T1000 (cell line): ENCODE results near the gene IMPA2.
"Not testable (repeated sequence)": the region's sequence is repeated elsewhere in the genome, so short reads cannot be mapped to it uniquely, and the experiment has no call there.

Experiments
- DNase-seq: peaks from one replicate; lab custom pipeline; 2025; ENCODE audit warnings: mixed read lengths; lab: John Stamatoyannopoulos, UW

The IMPA2 gene

DNA sequence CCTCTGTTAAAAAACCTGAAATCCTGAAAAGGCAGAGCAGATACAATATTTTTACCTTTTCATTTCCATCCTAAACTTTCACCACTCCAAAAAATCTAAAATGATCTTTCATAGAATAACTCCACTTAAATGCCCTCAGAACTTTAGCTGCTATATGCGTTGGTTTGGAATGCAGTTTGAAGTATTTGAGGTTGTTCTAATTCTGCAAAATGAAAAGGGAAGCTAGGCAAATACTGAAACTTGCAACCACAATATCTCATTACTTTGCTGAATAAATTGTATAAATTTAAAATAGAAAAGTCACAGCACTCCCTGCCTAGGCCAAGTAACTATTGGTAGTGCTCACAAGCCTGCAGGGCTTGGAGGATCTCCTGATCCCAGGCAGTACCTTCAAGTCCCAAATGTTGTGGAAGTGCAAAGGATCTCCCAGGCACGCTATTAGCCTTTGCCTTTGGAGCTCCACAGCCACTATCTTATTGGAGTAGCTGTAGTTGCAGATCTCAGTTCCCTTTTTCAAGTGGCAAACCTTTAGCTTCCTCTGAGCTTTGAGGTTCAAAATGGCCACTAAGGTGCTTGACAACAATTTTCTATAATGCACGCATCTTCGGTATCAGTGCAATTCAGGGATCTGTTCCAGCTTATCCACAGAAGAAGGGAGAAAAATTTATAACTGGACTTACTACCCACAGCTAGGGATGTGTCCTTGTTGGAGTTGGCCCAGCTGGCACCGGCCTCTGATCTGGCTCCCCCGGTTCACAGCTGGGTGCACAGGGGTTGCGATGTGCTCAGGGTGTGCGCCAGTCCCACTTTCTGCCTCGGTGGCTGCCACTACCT, 68.9 kb downstream of the IMPA2 start:
- DNase-seq: no peak

DNA sequence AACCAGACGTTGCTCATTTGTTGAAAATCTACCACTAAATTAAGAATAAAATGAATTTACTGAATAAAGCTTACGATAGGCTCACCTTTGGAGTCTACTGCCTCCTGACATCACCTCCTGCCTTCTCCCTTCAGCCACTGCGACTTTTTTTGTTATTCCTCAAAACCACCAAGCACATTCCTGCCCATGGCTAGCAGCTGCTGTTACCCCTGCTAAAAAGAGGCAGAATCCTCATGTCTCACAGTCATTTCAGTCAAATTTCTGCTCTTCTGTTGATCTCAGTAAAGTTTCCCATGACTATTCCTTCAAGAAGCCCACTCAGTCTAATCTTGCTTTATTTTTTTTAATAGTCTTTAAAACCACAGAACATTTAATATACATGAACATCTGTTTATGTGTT, 71.6 kb downstream of the IMPA2 start:
- no peak for DNase-seq

DNA sequence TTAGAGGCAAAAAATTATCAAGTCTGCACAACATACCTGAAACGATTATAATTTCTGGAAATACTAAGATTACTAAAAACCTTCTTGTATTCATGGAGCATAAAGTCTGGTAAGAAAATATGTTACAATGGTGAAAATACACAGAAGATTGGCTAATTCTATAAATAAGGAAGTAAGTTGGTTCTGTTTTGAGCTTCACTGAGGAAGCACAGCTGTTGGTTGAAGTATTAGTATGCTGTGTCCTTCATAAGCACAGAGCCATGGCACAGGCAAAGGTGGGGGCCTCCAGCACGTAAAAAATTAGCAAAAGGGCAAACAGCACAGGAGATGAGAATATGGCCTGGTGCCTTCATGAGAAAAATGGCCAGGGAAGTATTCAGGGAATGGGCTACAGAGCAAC, 72.0 kb downstream of the IMPA2 start:
- DNase-seq: no peak

DNA sequence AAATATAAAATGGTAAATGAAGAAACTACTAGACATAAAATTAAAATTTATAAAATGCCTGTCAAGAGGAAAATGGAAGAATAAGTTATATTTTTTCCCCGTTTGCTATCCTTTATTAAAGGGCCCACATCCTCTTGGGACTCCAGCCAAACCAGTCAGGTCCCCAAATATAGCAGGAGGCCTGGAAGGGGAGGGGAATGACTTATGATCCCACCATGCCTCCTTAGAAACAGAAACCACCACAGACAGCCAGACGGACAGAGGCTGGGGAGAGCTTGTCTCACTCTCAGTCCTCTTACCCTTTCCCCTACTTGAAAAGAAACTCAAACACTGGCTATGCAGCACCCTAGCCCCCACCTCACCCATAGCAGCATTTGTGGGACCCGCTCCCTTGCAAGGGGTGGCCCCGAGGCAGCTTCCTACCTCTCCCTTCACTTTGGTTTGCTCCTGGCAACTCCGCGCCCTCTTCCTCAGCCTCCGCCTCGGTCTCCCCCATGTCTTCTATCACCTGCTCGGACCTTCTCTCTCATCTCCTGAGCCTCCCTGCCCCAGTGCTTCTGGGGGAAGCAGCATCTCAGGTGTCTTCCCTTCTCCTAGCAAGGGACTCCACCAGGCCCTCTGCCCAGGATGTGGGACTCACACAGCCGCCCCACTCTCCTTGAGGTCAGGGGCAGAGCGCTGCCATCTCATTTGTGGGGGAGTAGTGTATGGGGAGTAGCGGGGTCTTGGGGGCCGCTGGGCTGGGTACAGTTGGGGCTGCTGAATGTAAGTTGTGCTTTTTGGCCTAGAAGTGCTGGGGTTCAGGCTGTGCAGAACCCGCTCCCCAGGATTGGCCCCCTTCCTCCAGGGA, 75.0 kb downstream of the IMPA2 start:
- no peak for DNase-seq

DNA sequence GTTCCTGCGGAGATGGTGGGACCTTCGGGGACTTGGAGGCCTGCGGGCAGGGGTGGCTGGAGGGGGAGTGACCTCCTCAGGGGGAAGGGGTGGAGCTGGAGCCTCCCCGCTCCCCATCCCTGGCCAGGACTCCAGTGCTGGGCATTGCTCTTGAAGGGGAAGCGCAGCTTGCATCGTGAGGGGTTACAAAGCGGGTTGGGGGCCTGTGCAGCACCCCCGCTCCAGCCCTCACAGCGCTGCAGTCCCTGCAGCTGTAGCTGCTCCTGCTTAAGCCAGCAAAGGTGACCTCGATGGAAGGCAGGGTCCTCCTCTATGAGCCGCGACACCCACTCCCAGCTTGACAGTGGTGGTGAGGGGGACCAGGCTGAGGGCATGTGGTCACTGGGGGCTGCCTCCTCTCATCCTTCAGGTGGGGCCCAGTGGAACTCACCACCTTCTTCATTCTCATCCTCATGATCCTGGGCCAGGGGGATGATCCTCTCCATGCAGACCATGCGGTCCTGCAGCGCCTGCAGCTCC, 75.6 kb downstream of the IMPA2 start:
- DNase-seq: no peak

DNA sequence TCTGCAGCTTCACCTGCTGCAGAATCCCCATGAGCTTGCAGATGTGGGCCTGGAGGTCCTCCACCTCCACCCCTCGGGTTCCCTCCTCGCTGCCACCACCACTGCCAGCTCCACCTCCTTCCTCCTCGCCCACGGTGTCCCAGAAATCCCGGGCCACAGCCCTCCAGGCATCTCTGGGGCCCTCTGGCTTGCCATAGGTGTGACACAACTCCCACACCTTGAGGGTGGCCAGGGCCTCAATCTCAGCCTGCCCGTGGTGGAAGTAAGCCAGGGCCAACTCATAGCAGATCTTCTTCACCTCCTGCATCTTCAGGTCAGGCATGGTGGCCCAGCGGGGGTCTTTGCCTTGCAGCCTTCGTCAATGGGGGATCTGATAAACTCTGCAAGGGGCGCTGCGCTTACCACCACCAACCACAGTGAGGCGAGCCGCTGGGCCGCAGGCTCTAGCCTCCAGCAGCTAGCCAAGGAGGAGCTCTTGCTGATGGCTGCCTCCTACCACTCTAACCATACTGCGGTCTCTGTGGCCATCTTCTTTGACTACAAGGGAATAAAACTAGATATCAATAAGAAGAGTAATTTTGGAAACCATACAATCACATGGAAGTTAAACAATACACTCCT, 76.2 kb downstream of the IMPA2 start:
- DNase-seq: no peak

DNA sequence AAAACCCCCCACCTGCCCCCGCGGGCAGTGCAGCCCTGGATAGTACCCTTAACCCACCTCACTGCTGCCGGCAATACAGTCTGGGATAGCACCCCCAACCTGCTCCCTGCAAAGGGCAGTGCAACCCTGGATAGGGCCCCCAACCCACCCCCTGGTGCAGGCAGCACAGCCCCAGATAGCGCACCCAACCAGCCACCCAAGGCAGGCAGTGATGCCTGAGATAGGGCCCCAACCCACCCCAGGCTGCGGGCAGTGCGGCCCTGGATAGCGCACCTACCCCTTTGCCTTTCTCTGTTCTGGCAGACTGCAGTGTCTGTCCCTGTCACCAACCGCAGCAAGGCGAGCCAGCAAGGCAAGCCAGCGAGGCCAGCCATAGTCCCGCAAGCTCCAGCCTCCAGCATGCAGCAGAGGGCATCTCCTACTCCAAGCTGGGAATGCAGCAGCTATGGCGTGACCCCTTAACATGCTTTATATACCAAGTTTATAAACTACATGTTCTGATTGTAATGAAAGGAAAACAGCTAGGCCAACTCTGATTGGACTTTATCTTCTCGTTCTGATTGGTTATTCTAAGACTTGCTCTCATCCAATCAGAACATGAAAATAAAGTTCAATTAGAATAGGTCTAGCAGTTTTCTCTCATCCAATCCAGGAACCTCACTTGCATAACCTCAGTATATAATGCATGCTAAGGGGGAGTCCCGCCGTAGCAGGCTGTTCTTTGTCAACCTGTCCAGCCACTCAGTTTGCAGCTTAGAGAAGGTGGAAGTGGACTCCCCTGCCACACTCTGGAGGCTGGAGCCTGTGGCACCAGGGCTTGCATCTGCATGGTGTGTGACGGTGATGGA, 78.3 kb downstream of the IMPA2 start:
- no peak for DNase-seq

DNA sequence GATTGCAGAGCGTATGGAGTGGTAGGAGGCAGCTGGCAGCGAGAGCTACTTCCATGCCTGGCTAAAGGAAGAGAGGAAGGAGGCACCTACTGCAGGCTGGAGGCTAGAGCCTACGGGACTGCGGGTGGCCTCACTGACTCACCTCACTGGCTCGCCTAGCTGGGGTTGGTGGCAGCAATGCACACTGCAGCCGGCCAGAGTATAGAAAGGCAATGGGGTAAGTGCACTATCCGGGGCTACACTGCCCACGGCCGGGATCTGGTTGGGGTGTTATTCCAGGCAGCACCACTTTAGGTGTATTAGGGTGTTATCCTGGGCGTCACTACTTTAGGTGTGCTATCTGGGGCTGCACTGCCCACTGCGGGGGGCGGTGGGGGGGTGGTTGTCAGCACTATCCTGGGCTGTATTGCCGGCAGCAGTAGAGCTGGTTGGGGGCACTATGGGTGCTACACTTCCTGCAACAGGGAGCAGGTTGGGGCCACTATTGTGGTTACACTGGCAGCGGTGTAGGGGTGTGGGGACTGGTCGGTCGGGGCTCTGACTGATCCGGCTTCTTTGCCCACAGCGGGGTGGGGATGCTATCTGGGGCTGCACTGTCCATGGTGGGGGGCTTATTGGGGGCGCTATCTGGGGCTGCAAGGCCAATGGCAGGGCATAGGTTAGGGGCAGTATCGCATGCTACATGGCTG, 79.0 kb downstream of the IMPA2 start:
- DNase-seq: no peak

DNA sequence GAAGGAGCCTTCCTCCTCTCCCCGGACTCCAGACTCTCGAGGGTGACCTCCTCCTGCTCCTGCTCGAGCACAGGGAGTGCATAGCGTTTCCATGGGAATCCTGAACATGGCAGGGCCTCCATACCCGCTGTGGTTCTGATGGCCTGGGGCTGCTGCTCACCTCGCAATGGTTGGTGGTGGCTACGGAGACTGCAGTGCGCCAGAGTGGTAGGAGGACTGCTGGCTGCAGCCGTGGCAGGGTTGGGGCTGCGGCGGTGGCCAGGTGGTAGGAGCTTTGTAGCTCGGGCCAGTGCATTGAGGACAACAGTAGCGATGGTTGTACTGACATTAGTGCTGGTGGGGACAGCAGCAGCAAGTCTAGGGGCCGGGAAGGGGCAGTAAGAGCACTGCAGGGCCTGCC, 80.4 kb downstream of the IMPA2 start:
- no peak for DNase-seq

DNA sequence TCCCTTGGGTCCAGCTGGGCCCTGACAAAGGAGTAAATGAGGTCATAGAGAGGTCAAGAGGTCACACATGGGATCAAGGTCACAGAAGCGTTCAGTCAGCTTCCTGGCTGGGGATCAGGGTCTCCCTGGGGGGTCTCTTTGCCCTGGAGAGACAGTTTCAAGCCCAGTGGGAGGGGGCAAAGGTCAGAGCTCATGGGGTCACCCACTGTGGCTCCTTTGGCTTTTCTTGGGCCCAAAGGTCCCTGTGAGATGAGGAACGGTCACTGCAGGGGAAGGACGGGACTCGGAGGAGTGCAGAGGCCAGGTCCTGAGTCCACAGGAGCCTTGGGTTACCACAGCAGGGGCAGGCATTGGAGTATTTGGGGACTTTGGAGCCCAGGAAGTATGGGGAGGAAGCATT, 81.7 kb downstream of the IMPA2 start:
- DNase-seq: no peak

DNA sequence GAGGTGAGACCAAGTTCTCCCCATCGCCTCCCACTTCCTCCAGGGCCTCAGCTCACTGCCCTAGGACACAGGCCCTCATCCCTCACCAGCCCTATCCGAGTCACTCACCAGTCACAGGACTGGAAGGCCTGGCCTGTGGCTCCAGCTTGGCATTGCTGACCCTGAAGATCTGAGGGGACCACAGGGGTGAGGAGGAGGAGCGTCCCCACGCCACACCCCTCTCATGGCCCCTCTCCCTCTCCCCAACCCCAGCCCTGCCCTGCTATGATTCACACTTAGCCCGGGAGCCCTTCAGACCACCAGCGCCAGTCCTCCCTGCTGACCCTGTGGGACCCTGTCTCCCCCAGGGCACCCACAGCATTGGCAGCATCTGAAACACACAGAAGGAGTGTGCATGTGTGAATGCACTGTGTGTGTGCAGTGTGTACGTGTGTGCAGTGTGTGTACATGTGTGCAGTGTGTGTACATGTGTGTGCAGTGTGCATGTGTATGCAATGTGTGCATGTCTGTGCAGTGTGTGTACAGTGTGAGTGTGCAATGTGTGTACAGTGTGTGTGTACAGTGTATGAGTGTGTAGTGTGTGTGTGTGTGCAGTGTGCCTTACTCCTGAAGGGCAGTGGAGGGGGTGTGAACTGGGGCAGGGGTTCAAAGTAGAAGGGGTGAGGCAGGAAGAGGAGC, 82.9 kb downstream of the IMPA2 start:
- no peak for DNase-seq

DNA sequence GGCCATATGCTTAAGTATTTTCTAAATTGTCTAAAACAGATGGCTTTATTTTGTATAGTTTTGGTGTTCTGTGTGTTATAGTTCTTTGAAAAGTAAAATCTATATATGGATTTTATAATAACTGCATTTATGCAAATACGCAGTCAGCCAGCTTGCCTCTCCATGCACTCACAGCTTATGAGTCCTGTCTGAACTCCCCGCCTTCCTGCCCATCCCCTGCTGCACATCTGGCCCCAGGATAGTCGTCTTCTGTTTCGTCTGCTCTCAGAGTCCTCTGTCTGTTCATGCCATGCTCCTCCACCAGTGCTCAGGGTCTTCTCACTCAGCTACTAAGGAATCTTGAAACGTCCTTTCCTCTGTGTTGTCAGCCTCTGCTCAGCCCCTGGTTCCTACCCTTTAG, 84.1 kb downstream of the IMPA2 start:
- DNase-seq: no peak

DNA sequence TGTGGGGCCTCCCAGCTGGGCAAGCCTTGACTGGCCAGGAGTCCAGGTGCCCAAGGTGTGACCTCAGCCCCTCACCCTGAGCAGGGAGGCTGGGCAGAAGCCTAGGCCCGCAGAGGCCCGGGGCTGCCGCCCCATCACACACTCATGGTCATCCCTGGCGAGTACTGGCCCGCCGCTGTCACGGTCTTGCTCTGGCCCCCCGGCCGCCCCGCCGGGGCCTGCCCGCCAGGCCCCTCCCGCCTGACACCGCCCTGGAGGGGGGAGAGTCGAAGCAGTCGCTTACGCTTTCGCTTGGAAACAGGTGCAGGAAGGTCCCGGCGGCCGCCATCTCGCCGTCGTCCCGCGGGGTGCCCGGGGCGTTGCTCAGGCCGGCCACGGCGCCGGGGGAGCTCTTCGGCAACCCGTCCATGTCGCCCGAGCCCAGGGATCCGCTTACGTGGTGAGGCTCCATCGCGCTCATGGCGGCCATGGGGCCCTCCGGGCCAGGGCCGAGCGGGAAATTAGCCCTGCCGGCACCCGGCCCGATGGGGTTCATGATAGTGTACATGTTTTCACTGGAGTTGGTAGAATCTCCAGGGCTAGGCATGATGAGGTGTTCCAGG, 85.7 kb downstream of the IMPA2 start:
- no peak for DNase-seq

DNA sequence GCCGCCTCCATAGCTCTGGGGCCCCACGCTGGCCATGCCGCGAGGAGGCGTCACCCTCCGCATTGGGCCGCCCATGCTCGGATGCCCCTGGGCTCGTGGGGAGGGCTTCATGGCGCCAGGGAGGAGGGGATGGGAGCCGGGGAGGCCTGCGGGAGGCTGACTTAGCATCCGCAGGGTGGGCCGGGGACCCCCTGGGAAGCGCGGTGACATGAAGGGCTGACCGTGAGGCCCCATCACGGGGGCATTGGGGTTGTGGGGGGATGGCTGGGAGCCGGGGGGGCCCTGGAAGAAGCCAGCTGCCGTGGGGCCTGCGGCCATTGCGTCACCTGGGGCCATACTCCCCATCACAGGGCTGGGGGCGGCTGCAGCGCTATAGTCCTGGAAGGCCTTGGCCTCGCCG, 86.4 kb downstream of the IMPA2 start:
- no peak for DNase-seq

DNA sequence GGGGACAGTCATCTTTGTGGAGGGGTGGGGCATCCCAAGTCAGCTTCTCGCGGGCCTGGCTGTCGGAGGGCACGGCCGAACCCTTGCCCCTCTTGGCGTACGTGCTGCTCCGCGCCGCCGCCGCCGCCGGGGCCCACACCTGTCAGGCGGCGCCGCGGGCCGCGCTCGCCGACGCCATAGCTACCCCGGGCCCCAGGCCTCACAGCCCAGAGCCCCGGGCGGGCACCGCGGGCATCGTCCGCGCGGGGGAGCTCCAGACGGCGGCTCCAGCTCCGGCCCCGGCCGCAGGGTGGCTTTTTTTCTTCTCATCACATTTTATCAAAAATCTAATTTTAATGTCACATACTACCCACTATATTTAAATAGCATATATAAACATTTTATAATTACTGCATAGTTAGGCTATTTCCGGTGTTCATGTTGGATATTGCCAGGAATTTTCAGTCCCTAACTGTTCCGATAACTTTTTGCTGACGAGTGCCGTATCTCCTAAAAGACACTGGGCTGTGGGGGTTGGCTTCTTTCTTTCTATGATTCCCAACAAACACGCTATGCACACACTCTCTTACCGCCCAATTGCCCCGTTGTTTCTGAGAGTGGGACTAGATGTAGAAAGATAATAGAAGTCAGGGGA, 87.1 kb downstream of the IMPA2 start:
- DNase-seq: not testable (repeated sequence)

DNA sequence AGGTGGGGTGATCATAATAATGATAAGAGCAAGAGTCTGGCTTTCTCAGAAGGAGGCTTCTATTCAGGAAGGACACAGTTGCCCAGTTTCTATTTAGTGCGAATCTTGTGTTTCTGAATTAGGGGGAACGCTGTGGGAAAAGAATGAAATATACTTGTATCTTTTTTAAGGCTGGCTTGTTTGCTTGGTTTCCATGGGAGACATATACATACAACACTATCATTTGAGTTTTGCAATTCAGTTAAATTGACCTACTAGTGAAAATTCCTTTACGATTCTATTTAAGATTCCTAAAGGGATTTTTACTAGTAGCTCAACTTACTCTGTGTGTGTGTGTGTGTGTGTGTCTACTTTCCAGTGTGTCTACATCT, 87.6 kb downstream of the IMPA2 start:
- no peak for DNase-seq

DNA sequence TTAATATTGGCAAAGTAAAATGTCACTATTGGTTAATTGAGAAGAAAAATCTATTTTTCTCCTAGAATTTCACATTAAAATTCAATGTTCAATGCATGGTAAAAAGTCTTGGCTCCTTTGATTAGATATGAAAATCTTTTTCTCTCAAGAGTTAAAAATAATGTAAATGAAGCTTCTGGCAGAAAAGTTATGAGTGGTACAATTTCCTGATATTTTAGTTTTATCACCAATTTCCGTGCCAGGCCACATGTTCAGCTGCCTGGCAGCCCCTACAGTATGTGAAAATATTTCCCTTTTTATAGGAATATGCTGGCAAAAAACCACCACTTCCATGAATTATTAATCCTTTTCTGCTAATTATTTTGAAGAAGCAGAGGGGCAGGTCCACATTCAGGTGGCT, 89.8 kb downstream of the IMPA2 start:
- not testable (repeated sequence) for DNase-seq

DNA sequence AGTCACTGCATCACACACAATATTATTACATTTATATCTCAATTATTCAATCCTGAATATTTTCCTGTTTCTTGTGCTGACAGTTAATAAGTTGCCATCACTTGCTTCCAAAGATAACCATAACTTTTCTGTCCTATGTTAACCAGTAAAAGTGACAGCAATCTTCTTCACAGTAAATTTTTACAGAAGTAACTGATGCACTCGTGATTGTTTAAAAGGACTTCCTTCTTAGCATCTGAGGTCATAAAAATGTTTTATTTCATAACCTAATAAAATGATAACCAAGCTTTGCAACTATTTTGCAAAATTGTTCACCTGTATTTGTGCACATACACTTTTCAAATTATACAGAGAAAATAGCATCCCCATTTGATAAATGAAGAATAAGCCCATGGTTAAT, 91.7 kb downstream of the IMPA2 start:
- DNase-seq: no peak

DNA sequence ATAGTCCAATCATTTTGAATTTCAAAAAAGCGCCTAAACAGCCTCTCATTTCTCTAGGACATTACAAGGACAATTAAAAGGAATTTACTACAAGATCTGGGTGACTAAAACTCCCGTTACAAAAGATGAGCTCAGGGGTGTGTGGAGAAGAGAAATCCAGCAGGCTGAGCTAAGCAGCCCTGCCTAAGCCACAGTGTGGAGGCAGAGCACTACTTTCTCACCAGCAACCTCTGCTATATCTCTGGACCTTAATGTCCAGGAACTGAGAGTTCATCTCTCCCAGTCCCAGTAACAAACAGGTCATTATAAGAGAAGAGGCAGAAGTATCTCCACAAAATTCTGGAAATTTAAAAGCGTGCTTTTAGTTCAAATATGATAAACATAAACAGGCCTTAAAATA, 93.4 kb downstream of the IMPA2 start:
- no peak for DNase-seq
